Myocyte (in vitro differentiated cells): ENCODE results near the gene THRB. TPM values are rescaled to one million over a fixed set of nuclear protein-coding genes. Genes with fewer than 3 reads are reported as not detected.
"Not testable (repeated sequence)": the region's sequence is repeated elsewhere in the genome, so short reads cannot be mapped to it uniquely, and the experiment has no call there.

Experiments used
- DNase-seq: peaks from one replicate; pipeline ENCODE4 v3.0.0-alpha.2; 2012; ENCODE audit warnings: low read depth
- total RNA-seq: library from RNA; depleted of rRNA; stranded (reverse); fragments of >200 nt; gene quantifications from 2 replicates; pipeline ENCODE4 v1.2.3, GENCODE V29; 2014

Gene THRB
- total RNA-seq, 1 donor from 2014 or later, result 5.1 TPM

GRCh38 chr3:24407980-24408680 is 86.5 kb downstream of the THRB start:
- DNase-seq, result no peak

DNA sequence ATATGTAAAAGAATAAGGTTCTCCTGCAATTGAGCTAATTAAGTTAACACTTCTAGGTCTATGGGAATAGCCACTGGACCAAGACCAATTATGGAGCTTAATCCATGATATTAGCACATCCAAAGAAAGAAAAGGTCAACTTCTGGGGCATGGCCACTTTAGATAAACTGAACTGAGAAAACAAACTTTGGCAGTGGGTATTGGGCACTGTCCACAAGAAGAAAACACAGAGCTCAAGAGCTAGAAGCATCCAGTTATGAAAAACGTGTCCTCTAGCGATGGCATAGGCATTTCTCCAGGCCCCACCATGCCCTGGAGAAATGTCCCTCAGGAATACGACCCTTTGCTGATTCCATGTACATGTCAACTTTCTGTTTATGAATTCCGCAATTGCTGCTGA is 87.8 kb downstream of the THRB start:
- DNase-seq, result no peak

- DNase-seq, result no peak
Measured at GRCh38 chr3:24405057-24405456, 89.6 kb downstream of the THRB start.

GRCh38 chr3:24401811-24402185 is 92.9 kb downstream of the THRB start:
- DNase-seq, result no peak

DNA sequence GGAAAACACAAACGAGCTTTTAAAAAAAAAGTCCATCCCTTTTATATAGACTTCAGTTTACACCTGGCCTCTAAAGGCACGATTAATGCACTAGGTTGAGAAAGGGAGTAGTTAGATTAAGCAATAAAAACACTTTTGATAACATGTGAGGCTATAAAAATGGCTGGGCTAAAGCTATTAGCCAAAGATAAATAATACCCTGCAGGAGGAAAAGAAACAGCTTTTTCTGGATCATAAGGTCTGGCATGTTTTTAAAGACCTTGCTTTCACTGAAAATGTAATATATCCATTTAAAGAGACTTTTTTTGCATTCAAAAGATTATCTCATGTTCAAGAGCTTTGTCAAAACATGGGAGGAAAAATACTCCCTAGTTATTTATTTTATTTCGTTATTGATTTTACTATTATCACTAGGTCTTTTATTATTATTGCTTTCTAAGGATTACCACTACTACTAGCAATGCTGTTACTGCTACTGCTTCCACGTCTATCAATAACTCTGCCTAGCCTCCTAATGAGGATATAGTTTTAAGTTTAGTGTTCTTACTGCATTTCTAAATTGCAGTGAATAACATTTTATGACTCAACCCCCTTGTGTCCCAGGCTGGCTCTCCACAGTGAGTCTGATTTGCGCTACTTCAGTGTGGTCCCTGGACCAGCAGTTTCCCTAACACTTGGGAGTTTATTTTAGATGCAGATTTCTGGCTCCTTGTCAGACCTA is 93.4 kb downstream of the THRB start:
- DNase-seq, result no peak

DNA sequence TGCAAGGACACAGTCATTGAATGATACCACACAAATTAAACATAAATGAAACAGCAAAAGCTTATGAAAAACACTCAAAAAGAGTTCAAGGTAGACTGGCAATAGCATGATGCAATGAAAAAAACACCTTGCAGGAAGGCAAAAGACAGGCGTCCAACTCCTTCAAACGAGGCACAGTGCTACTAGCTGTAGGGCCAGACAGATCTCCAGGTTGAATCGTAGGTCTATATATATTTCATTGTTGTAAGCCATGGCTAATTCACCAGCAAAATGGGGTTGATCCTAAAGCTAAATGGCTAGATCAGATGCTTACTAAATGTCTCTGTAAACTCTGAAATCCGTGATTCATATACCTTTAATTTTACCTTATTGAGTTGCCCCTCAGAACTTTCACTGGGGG is 94.2 kb downstream of the THRB start:
- no peak for DNase-seq

DNA sequence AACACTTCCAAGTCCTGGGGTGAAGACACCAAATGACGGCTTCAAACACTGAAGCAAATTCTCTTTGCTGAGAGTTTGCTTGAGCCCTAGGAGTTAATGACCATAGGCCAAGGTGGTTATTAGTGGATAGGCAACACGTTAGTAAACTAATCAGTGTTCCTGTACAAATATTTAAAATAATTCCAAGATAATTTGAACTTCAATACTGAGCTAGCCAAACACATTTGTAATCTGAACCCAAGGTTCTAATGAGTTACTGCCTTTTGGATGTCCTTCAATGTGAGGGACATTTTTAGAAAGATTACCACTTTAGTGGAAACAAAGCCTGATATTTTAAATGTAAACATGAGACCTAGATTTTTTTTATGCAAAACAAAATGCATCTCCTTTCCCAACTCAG is 94.6 kb downstream of the THRB start:
- no peak for DNase-seq

DNA sequence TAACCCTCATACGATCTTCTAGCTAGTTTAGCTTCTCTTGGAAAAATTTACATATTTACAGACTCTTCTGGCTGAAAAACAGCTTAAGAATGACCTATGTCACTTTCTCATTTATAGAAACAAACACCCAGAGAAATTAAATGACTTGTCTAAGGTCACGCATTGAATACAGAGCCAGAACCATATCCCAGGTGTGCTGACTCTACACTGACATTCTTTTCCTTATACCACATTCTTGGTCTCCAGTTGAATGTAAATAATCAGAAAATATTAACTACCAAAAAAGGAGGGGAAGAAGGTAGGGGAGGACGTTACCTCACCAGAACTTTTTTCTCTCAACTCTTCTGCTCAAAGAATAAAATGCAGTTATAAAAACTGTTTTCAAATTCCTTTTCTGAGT is 95.0 kb downstream of the THRB start:
- DNase-seq, result no peak

DNA sequence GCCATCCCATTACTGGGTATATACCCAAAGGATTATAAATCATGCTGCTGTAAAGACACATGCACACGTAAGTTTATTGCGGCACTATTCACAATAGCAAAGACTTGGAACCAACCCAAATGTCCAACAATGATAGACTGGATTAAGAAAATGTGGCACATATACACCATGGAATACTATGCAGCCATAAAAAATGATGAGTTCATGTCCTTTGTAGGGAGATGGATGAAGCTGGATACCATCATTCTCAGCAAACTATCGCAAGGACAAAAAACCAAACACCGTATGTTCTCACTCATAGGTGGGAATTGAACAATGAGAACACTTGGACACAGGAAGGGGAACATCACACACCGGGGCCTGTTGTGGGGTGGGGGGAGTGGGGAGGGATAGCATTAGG is 95.9 kb downstream of the THRB start:
- not testable (repeated sequence) for DNase-seq

- DNase-seq, result no peak
Measured at GRCh38 chr3:24396338-24396737, 98.3 kb downstream of the THRB start.

GRCh38 chr3:24394754-24395153 is 99.9 kb downstream of the THRB start:
- no peak for DNase-seq

DNA sequence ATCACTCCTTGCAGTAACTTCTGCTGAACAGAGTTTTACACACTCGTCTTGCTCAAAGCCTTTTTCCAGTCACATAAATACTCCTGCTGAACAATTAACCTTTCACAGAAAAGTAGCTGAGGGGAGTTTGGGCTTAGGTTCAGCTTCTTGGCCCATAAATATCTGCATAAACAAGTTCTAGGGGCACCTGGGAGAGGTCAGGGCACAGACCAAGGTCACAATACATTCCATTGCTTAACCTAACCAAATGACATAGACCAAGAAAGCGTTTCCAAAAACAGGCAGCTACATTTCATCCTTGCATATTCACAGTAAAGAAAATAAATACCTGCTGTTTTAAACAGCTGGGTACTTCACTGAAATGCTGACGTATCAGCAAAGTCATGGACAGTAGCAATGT is 101.3 kb downstream of the THRB start:
- DNase-seq, result no peak

GRCh38 chr3:24390169-24391130 is 104.2 kb downstream of the THRB start:
- DNase-seq, result peak; percentile 23

GRCh38 chr3:24389108-24390090 is 105.3 kb downstream of the THRB start:
- DNase-seq, result peak; percentile 41

- peak; percentile 77 for DNase-seq
Measured at GRCh38 chr3:24388611-24389010, 106.0 kb downstream of the THRB start.

DNA sequence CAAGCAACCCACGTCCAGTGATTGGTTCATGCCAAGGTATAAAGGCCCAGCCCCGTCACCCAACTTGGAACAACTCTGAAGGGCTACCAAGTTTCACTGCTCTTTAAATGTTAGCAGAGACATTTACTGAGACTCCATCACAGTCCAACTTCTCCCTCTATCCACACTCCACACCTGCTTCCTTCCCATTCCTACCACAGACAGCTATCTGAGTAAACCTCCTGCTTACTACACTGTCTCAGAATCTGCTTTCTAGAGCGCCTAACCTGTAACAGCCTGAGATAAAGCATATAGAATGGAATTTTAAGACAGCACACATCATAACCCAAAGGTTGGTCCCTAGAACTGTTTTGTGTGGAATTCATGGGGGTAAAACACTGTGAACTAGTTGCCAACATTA is 106.5 kb downstream of the THRB start:
- peak; percentile 40 for DNase-seq

GRCh38 chr3:24387493-24387892 is 107.2 kb downstream of the THRB start:
- DNase-seq, result peak; percentile 64

GRCh38 chr3:24387000-24387399 is 107.7 kb downstream of the THRB start:
- peak; percentile 70 for DNase-seq

GRCh38 chr3:24386458-24386857 is 108.2 kb downstream of the THRB start:
- DNase-seq, result no peak

GRCh38 chr3:24385012-24385615 is 109.5 kb downstream of the THRB start:
- DNase-seq, result no peak
